ENCODE data around the gene DPYSL5.

- TF ChIP-seq POLR2A (IDR thresholded peaks at IDR 0.05) (no peak), CTCF (IDR thresholded peaks at IDR 0.05) (no peak), POLR2AphosphoS5 (IDR thresholded peaks at IDR 0.05) (no peak)
Observed at GRCh38 chr2:26847655-26848335, at the start of gene DPYSL5.
